HFFc6 (cell line): ENCODE results near the gene CCDC188. TPM values are rescaled to one million over a fixed set of nuclear protein-coding genes. Genes with fewer than 3 reads are reported as not detected.

Experiments used
- DNase-seq: peaks from one replicate; pipeline ENCODE4 v3.0.0-alpha.2; 2018
- H3K27ac Mint-ChIP-seq: 2 replicates; pipeline ENCODE4 v1.8.0; 2020; ENCODE audit warnings: mild to moderate bottlenecking, mixed read lengths
- H3K27me3 Mint-ChIP-seq: 2 replicates; pipeline ENCODE4 v1.8.0; 2021; ENCODE audit warnings: mild to moderate bottlenecking, moderate library complexity, mixed read lengths; ENCODE audit not compliant: insufficient read depth
- H3K36me3 Mint-ChIP-seq: 2 replicates; pipeline ENCODE4 v1.8.0; 2021; ENCODE audit warnings: low read depth, mixed read lengths
- H3K4me1 Mint-ChIP-seq: 2 replicates; pipeline ENCODE4 v1.8.0; 2020; ENCODE audit warnings: low read depth, mixed read lengths
- H3K4me3 Mint-ChIP-seq: 2 replicates; pipeline ENCODE4 v1.8.0; 2020; ENCODE audit warnings: mild to moderate bottlenecking, moderate library complexity, mixed read lengths
- H3K9me3 Mint-ChIP-seq: 2 replicates; pipeline ENCODE4 v1.8.0; 2020; ENCODE audit warnings: mild to moderate bottlenecking, mixed read lengths
- CTCF ChIP-seq: fragments of 200-600 bp; sonication (generic); IDR thresholded peaks from 2 replicates; pipeline ENCODE4 v1.5.0; 2021; ENCODE audit warnings: antibody characterized with exemption, mild to moderate bottlenecking
- total RNA-seq, 6 experiments: library from RNA; stranded (reverse); fragmentation: NEBNext Ultra II Directional; extraction: Animal tissue kit (Norgen Biotek cat#: 25700); gene quantifications; 2 replicates in 1 of 6; 3 replicates in 5 of 6; pipeline ENCODE4 v1.2.3, GENCODE V29; 2021

Gene CCDC188
- total RNA-seq, 6 experiments from 2014 or later: 0.54 to 3.9 (median 2.8) TPM; not detected in 1

DNA sequence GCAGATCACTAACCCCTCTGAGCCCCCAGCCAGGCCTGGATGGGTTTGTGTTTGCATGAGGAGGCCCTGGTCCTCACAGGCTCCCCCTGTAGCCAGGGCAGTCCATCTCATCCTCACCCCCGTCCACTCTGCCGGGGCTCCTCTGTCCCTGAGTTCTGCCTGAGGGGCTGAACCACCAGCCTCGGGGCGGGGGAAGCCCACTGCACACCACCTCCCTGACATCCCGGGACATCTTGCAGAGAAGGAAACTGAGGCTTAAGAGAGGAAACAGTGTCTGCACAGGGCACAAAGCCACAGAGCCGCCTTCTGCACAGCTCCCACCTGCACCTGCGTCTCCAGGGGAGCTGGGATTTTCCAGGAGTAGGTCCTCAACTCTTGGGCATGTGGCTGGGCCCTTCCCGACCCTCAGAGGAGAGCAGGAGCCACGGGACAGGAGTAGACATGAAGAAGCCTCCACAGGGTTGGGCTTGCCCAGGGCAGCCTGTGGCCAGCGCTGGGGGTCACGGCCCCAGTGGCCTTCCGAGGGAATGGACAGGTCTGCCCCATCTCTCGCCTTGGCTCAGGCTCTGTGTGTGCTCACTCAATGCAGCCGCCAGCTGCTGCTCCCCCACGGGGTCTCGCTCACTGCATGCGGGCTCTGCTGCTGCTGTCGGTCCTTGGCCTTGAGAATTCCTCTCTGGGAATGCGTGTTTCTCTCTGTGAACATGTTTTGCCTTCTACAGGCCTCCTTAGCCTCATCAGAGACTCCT, 45.4 kb upstream of the CCDC188 start:
- no peak overlapping the region for H3K4me3 Mint-ChIP-seq
- DNase-seq: no peak
- no peak for TF ChIP-seq CTCF
- no peaks in the 10 kb centered on the region for H3K36me3 Mint-ChIP-seq
- H3K9me3 Mint-ChIP-seq: no peaks in the 10 kb centered on the region
- H3K4me1 Mint-ChIP-seq: no peaks in the 10 kb centered on the region
- no peak overlapping the region for H3K27ac Mint-ChIP-seq
- peaks cover 15% of the 10 kb centered on the region for H3K27me3 Mint-ChIP-seq

GRCh38 chr22:20194681-20195593, 44.1 kb upstream of the CCDC188 start:
- H3K4me1 Mint-ChIP-seq: no peaks in the 10 kb centered on the region
- no peaks in the 10 kb centered on the region for H3K9me3 Mint-ChIP-seq
- peaks cover 16% of the 10 kb centered on the region for H3K27me3 Mint-ChIP-seq
- H3K4me3 Mint-ChIP-seq: no peak overlapping the region
- no peaks in the 10 kb centered on the region for H3K36me3 Mint-ChIP-seq
- TF ChIP-seq CTCF: no peak
- no peak for DNase-seq
- no peak overlapping the region for H3K27ac Mint-ChIP-seq

- Mint-ChIP-seq H3K4me1 (no peaks in the 10 kb centered on the region), H3K9me3 (no peaks in the 10 kb centered on the region), H3K4me3 (no peak overlapping the region), H3K27me3 (peaks cover 19% of the 10 kb centered on the region), H3K36me3 (no peaks in the 10 kb centered on the region), H3K27ac (no peak overlapping the region)
- no peak for DNase-seq
- TF ChIP-seq CTCF: no peak
Observed at GRCh38 chr22:20193761-20194494, 43.1 kb upstream of the CCDC188 start.

GRCh38 chr22:20192972-20193760, 42.3 kb upstream of the CCDC188 start:
- no peaks in the 10 kb centered on the region for H3K9me3 Mint-ChIP-seq
- no peaks in the 10 kb centered on the region for H3K4me1 Mint-ChIP-seq
- H3K4me3 Mint-ChIP-seq: no peak overlapping the region
- no peak for DNase-seq
- peaks cover 14% of the 10 kb centered on the region for H3K27me3 Mint-ChIP-seq
- TF ChIP-seq CTCF: no peak
- no peaks in the 10 kb centered on the region for H3K36me3 Mint-ChIP-seq
- no peak overlapping the region for H3K27ac Mint-ChIP-seq
